GM12878 (cell line): ENCODE data around the gene RENBP. TPM values are rescaled to one million over a fixed set of nuclear protein-coding genes. Genes with fewer than 3 reads are reported as not detected.

Experiments used
- ASH2L ChIP-seq: fragments of 300-600, 200-600 bp; sonication (generic); IDR thresholded peaks from 2 replicates; pipeline ENCODE4 v1.6.1; 2017; ENCODE audit warnings: low read depth, mild to moderate bottlenecking, borderline replicate concordance
- ATF3 ChIP-seq: IDR thresholded peaks from 2 replicates; pipeline ENCODE4 v1.6.1; 2011; ENCODE audit warnings: low read depth, mild to moderate bottlenecking, low read length, moderate library complexity, borderline replicate concordance; ENCODE audit errors: extremely low read depth
- BCL11A ChIP-seq: IDR thresholded peaks from 2 replicates; pipeline ENCODE4 v1.6.1; 2011; ENCODE audit warnings: low read depth, low read length
- BCL3 ChIP-seq: IDR thresholded peaks from 2 replicates; pipeline ENCODE4 v1.6.1; 2011; ENCODE audit warnings: borderline replicate concordance, low read depth, mild to moderate bottlenecking, moderate library complexity, low read length; ENCODE audit not compliant: insufficient read depth, poor library complexity, severe bottlenecking
- CHD1 ChIP-seq: IDR thresholded peaks from 2 replicates; pipeline ENCODE4 v1.6.1; 2012; ENCODE audit warnings: low read depth, low read length, improper control_type of control experiment
- DPF2 ChIP-seq: fragments of 450-650 bp; IDR thresholded peaks from 2 replicates; pipeline ENCODE4 v1.6.1; 2017; ENCODE audit warnings: mild to moderate bottlenecking
- EP300 ChIP-seq, 2 experiments: fragments of 150-350 bp in 1 of 2; IDR thresholded peaks; 2 replicates each; pipeline ENCODE4 v1.6.1; 2011 to 2012; ENCODE audit warnings: low read depth in 2 of 2, low read length in 2 of 2, borderline replicate concordance in 1 of 2, improper control_type of control experiment in 1 of 2, inconsistent platforms in 1 of 2; ENCODE audit not compliant: control insufficient read depth in 1 of 2
- GATAD2B ChIP-seq: fragments of 450-650 bp; conservative IDR thresholded peaks from 2 replicates; pipeline ENCODE4 v1.6.1; 2017; ENCODE audit warnings: low read depth, mild to moderate bottlenecking, moderate library complexity
- HDAC6 ChIP-seq: fragments of 200-600 bp; sonication (generic); IDR thresholded peaks from one replicate; pipeline ENCODE4 v1.8.0; 2017; ENCODE audit warnings: antibody characterized with exemption; ENCODE audit not compliant: unreplicated experiment
- PAX8 ChIP-seq: fragments of 450-650 bp; IDR thresholded peaks from 2 replicates; pipeline ENCODE4 v1.6.1; 2017; ENCODE audit warnings: mild to moderate bottlenecking, moderate library complexity
- PML ChIP-seq: IDR thresholded peaks from 2 replicates; pipeline ENCODE4 v1.6.1; 2012; ENCODE audit warnings: low read length, inconsistent platforms
- RAD21 ChIP-seq: IDR thresholded peaks from 2 replicates; pipeline ENCODE4 v1.6.1; 2011; ENCODE audit warnings: mild to moderate bottlenecking, low read depth, low read length, moderate library complexity; ENCODE audit not compliant: insufficient read depth
- REST ChIP-seq: IDR thresholded peaks from 2 replicates; pipeline ENCODE4 v1.6.1; 2012; ENCODE audit warnings: mild to moderate bottlenecking, low read depth, low read length
- SMAD5 ChIP-seq: IDR thresholded peaks from 2 replicates; pipeline ENCODE4 v1.6.1; 2016; ENCODE audit warnings: antibody characterized with exemption, low read depth
- SMARCA5 ChIP-seq: fragments of 450-650 bp; IDR thresholded peaks from 2 replicates; pipeline ENCODE4 v1.6.1; 2017; ENCODE audit warnings: mild to moderate bottlenecking
- STAT1 ChIP-seq: fragments of 450-650 bp; conservative IDR thresholded peaks from 2 replicates; pipeline ENCODE4 v1.6.1; 2014; ENCODE audit warnings: antibody characterized with exemption, mild to moderate bottlenecking
- TBL1XR1 ChIP-seq: IDR thresholded peaks from 2 replicates; pipeline ENCODE4 v1.6.1; 2012; ENCODE audit warnings: low read depth, low read length, improper control_type of control experiment
- ZBED1 ChIP-seq: IDR thresholded peaks from 2 replicates; pipeline ENCODE4 v1.6.1; 2016; ENCODE audit warnings: borderline replicate concordance
- ZBTB11 ChIP-seq: fragments of 450-650 bp; formaldehyde crosslinking; IDR thresholded peaks from 2 replicates; pipeline ENCODE4 v1.5.0; 2022; ENCODE audit warnings: mild to moderate bottlenecking, missing genetic modification characterization
- ZBTB4 ChIP-seq: fragments of 450-650 bp; formaldehyde crosslinking; IDR thresholded peaks from 2 replicates; pipeline ENCODE4 v1.4.0; 2022; ENCODE audit warnings: mild to moderate bottlenecking, moderate library complexity
- polyA plus RNA-seq, 11 experiments: library from polyadenylated mRNA; depleted of rRNA in 4 of 11; unstranded in 6 of 11; stranded (reverse) in 5 of 11; fragments of >200 nt; fragmentation: Nextera tagmentation in 4 of 11; fragmentation: Illumina TruSeq in 1 of 11; extraction: Ambion mirVana in 4 of 11; extraction: Trizol in 1 of 11; gene quantifications; 1 replicate in 1 of 11; 2 replicates in 10 of 11; pipeline versions ENCODE4 v1.2.1 to v1.2.3, GENCODE V29; 2011 to 2016; ENCODE audit warnings: inconsistent platforms in 2 of 11, missing spikeins in 2 of 11, low read depth in 1 of 11
- total RNA-seq, 4 experiments: library from RNA; depleted of rRNA in 3 of 4; stranded (reverse); fragments of >200 nt in 3 of 4; fragmentation: Illumina TruSeq in 1 of 4; extraction: Trizol in 1 of 4; gene quantifications; 2 replicates each; pipeline versions ENCODE4 v1.2.1 to v1.2.3, GENCODE V29; 2013 to 2021

RENBP gene
- total and polyA plus RNA-seq, 10 of the 15 experiments (the other 5 are each of a cell fraction or from before 2014, with no cell fraction given), result 0.36 to 4.9 (median 1.8) TPM; not detected in 3

GRCh38 chrX:153968754-153969124 lies 24.3 kb upstream of the RENBP start (continued):
- TF ChIP-seq ZBTB4 (CRISPR knock-in tag) (no peak), CHD1 (no peak), STAT1 (no peak), ASH2L (no peak), HDAC6 (no peak), ZBTB11 (CRISPR knock-in tag) (no peak), GATAD2B (0 out of 2 replicates have a peak, but pooled peaks have one; percentile 20), PAX8 (no peak), SMARCA5 (no peak), ATF3 (no peak), ZBED1 (no peak), DPF2 (no peak), TBL1XR1 (no peak), RAD21 (no peak), BCL11A (no peak), PML (no peak), SMAD5 (no peak), BCL3 (no peak), EP300 (IDR thresholded peaks at IDR 0.05; ENCODE audit: borderline replicate concordance in 1 of 2, control insufficient read depth in 1 of 2, low read depth in 2 of 2, low read length in 2 of 2) (no peak), REST (no peak)
